Measurements from ENCODE around the gene CRLF1.

CRLF1 gene

GRCh38 chr19:18647371-18647767 lies 40.8 kb upstream of the CRLF1 start:
- TF ChIP-seq, protein P1, sequence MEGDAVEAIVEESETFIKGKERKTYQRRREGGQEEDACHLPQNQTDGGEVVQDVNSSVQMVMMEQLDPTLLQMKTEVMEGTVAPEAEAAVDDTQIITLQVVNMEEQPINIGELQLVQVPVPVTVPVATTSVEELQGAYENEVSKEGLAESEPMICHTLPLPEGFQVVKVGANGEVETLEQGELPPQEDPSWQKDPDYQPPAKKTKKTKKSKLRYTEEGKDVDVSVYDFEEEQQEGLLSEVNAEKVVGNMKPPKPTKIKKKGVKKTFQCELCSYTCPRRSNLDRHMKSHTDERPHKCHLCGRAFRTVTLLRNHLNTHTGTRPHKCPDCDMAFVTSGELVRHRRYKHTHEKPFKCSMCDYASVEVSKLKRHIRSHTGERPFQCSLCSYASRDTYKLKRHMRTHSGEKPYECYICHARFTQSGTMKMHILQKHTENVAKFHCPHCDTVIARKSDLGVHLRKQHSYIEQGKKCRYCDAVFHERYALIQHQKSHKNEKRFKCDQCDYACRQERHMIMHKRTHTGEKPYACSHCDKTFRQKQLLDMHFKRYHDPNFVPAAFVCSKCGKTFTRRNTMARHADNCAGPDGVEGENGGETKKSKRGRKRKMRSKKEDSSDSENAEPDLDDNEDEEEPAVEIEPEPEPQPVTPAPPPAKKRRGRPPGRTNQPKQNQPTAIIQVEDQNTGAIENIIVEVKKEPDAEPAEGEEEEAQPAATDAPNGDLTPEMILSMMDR (IDR thresholded peaks at IDR 0.05; ENCODE audit: low read depth, low read length), result no peak
- H3K36me3 ChIP-seq, result no peaks in the 10 kb centered on the region
- H3K4me1 ChIP-seq, result no peaks in the 10 kb centered on the region; the same call in 1 of the 2 replicates
- no peak overlapping the region for H3K4me3 ChIP-seq (ENCODE audit: low read depth, low read length)
- DNase-seq, result no peak
- no peaks in the 10 kb centered on the region for H3K27me3 ChIP-seq
- H3K9me3 ChIP-seq, result peaks cover 6% of the 10 kb centered on the region

DNA sequence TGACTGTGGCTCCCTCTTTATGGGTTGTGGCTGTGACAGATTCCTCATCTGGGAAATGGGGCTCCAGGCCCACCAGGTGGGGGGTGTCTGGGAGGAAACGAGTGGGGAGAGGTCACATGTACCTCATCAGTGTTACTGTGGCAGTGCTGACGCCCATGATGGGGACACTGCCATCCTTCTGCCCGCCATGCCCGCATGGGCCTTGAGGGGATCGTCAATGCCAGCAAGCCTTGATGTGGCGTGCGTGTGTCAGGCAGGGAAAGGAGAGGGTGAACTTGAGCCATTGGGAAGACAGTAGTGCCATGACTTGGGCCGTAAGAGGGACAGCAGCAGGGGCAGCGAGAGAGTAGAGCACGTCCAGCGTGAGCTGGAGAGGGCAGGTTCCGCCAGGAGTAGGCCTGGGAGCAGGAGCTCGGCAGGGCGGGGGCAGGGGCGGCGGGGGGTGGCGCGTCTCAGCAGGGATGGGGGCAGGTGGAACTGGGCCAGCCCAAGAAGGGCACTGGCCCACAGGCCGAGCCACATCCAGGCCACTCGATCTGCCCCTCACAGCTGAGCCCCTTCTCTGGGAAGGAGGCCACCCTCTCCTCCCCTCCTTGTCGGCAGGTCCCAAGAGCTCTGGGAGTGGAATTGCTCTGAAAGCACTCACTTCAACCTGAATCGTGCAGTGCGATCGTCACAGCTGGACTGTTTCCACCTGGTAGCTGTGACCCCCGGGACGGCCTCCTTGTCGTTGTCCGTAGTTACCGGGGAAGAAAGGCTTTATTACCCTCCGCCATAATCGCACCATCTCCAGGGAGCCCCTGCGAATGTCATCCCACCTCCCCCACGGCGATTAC lies 40.2 kb upstream of the CRLF1 start:
- peaks cover 6% of the 10 kb centered on the region for H3K9me3 ChIP-seq
- TF ChIP-seq, protein P1 (IDR thresholded peaks at IDR 0.05; ENCODE audit: low read depth, low read length), result no peak
- no peak for DNase-seq

GRCh38 chr19:18645035-18645511 lies 38.5 kb upstream of the CRLF1 start:
- no peak for DNase-seq
- H3K27me3 ChIP-seq, result no peaks in the 10 kb centered on the region
- H3K4me3 ChIP-seq (ENCODE audit: low read depth, low read length), result no peak overlapping the region
- TF ChIP-seq, protein P1 (IDR thresholded peaks at IDR 0.05; ENCODE audit: low read depth, low read length), result no peak
- H3K36me3 ChIP-seq, result no peaks in the 10 kb centered on the region
- H3K4me1 ChIP-seq, result no peaks in the 10 kb centered on the region; the same call in 1 of the 2 replicates
- H3K9me3 ChIP-seq, result peaks cover 6% of the 10 kb centered on the region

More for the DNA sequence above, 40.2 kb upstream of the CRLF1 start:
- H3K36me3 ChIP-seq, result no peaks in the 10 kb centered on the region
- H3K27me3 ChIP-seq, result no peaks in the 10 kb centered on the region
- H3K4me1 ChIP-seq, result no peaks in the 10 kb centered on the region; the same call in 1 of the 2 replicates
- no peak overlapping the region for H3K4me3 ChIP-seq (ENCODE audit: low read depth, low read length)

- TF ChIP-seq, protein P1 (IDR thresholded peaks at IDR 0.05; ENCODE audit: low read depth, low read length), result no peak
- DNase-seq, result no peak
- no peaks in the 10 kb centered on the region; the same call in 1 of the 2 replicates for H3K4me1 ChIP-seq
- peaks cover 6% of the 10 kb centered on the region for H3K9me3 ChIP-seq
- no peak overlapping the region for H3K4me3 ChIP-seq (ENCODE audit: low read depth, low read length)
- H3K27me3 ChIP-seq, result no peaks in the 10 kb centered on the region
- no peaks in the 10 kb centered on the region for H3K36me3 ChIP-seq
Observed at GRCh38 chr19:18644196-18645034, 37.8 kb upstream of the CRLF1 start.

GRCh38 chr19:18639706-18640243 lies 33.2 kb upstream of the CRLF1 start:
- Histone ChIP-seq H3K9me3 (peaks cover 6% of the 10 kb centered on the region), H3K4me1 (no peaks in the 10 kb centered on the region), H3K36me3 (no peaks in the 10 kb centered on the region), H3K4me3 (ENCODE audit: low read depth, low read length) (no peak overlapping the region), H3K27me3 (no peaks in the 10 kb centered on the region)
- DNase-seq, result no peak
- TF ChIP-seq, protein P1 (IDR thresholded peaks at IDR 0.05; ENCODE audit: low read depth, low read length), result no peak
